ENCODE results near the gene CDYL. TPM values are rescaled to one million over a fixed set of nuclear protein-coding genes. Genes with fewer than 3 reads are reported as not detected.

The CDYL gene
- total RNA-seq, 3 donors from 2014 or later (not counting 1 experiment from before 2014, with no cell fraction given) = 81.3 to 101 (median 83.8) TPM

Other genes with a start within 250 kb of the CDYL start
- gene RPP40, start 227.6 kb downstream of the CDYL start, total RNA-seq = 1 to 10 TPM; 1.3 to 1.7 (median 1.3) TPM

Measured in natural killer cell (primary cell).